WTC11 (cell line): Measurements from ENCODE around the gene DAPK1. TPM values are rescaled to one million over a fixed set of nuclear protein-coding genes. Genes with fewer than 3 reads are reported as not detected.

ENCODE experiments used
- ATAC-seq: fragments of 200-7000 bp; cut with Tn5 transposase; 2 replicates; pipeline ENCODE4 v1.10.0; 2021; ENCODE audit warnings: mild to moderate bottlenecking, moderate library complexity
- CTCF ChIA-PET: fragments of 300-600 bp; sonication (Branson Sonifier 250); formaldehyde crosslinking; loops from one replicate; lab custom pipeline; 2021; ENCODE audit warnings: antibody characterized with exemption; lab: Charles Lee
- POLR2A ChIA-PET: fragments of 350-600 bp; sonication (Branson Sonifier 250); formaldehyde crosslinking; loops from one replicate; lab custom pipeline; 2021; ENCODE audit warnings: antibody characterized with exemption; lab: Charles Lee
- DNase-seq: peaks from one replicate; pipeline ENCODE4 v3.0.0; 2021; ENCODE audit warnings: low spot score
- H3K27ac Mint-ChIP-seq: 2 replicates; pipeline ENCODE4 v1.8.0; 2021; ENCODE audit warnings: mixed read lengths
- H3K27me3 Mint-ChIP-seq: 2 replicates; pipeline ENCODE4 v1.8.0; 2021; ENCODE audit warnings: low read depth, mild to moderate bottlenecking, moderate library complexity, mixed read lengths
- H3K36me3 Mint-ChIP-seq: 2 replicates; pipeline ENCODE4 v1.8.0; 2021; ENCODE audit warnings: mixed read lengths
- H3K4me1 Mint-ChIP-seq: 2 replicates; pipeline ENCODE4 v1.8.0; 2022; ENCODE audit warnings: mixed read lengths
- H3K4me3 Mint-ChIP-seq: 2 replicates; pipeline ENCODE4 v1.8.0; 2021; ENCODE audit warnings: mild to moderate bottlenecking, moderate library complexity, mixed read lengths
- H3K9me3 Mint-ChIP-seq: 2 replicates; pipeline ENCODE4 v1.8.0; 2021; ENCODE audit warnings: mixed read lengths
- AR ChIP-seq: fragments of 250-450 bp; sonication (Bioruptor Pico); IDR thresholded peaks from 2 replicates; pipeline ENCODE4 v1.9.0; 2021; ENCODE audit warnings: mild to moderate bottlenecking
- ATF6 ChIP-seq: sonication (generic); formaldehyde crosslinking; IDR thresholded peaks from 2 replicates; pipeline ENCODE4 v1.8.1; 2023; ENCODE audit warnings: mild to moderate bottlenecking, missing genetic modification reagents
- CREB1 ChIP-seq: sonication (generic); formaldehyde crosslinking; IDR thresholded peaks from 2 replicates; pipeline ENCODE4 v1.8.0; 2023; ENCODE audit warnings: mild to moderate bottlenecking, missing genetic modification reagents
- E2F4 ChIP-seq: sonication (generic); formaldehyde crosslinking; IDR thresholded peaks from 2 replicates; pipeline ENCODE4 v1.8.1; 2022; ENCODE audit warnings: low read depth, mild to moderate bottlenecking, moderate library complexity, missing genetic modification reagents, borderline replicate concordance
- ESRRA ChIP-seq: sonication (generic); formaldehyde crosslinking; IDR thresholded peaks from 2 replicates; pipeline ENCODE4 v1.8.1; 2022; ENCODE audit warnings: mild to moderate bottlenecking, missing genetic modification reagents, borderline replicate concordance
- GABPB1 ChIP-seq: sonication (generic); formaldehyde crosslinking; IDR thresholded peaks from 2 replicates; pipeline ENCODE4 v1.8.1; 2023; ENCODE audit warnings: mild to moderate bottlenecking, missing genetic modification reagents
- GTF2I ChIP-seq: fragments of 250-450 bp; sonication (Bioruptor Pico); conservative IDR thresholded peaks from 2 replicates; pipeline ENCODE4 v1.4.0; 2021; ENCODE audit warnings: mild to moderate bottlenecking
- HMGA2 ChIP-seq: fragments of 250-450 bp; sonication (Bioruptor Pico); IDR thresholded peaks from 2 replicates; pipeline ENCODE4 v1.4.0; 2021; ENCODE audit warnings: mild to moderate bottlenecking, moderate library complexity
- IRF1 ChIP-seq: sonication (generic); formaldehyde crosslinking; IDR thresholded peaks from 2 replicates; pipeline ENCODE4 v1.8.0; 2023; ENCODE audit warnings: missing genetic modification reagents
- IRF2 ChIP-seq: sonication (generic); formaldehyde crosslinking; IDR thresholded peaks from 2 replicates; pipeline ENCODE4 v1.8.0; 2022; ENCODE audit warnings: low read depth, missing genetic modification reagents, borderline replicate concordance
- MLX ChIP-seq: sonication (generic); formaldehyde crosslinking; IDR thresholded peaks from 2 replicates; pipeline ENCODE4 v1.8.1; 2023; ENCODE audit warnings: mild to moderate bottlenecking, missing genetic modification reagents, moderate library complexity
- MYBL2 ChIP-seq: sonication (generic); formaldehyde crosslinking; IDR thresholded peaks from 2 replicates; pipeline ENCODE4 v1.8.1; 2023; ENCODE audit warnings: mild to moderate bottlenecking, moderate library complexity, missing genetic modification reagents
- NFATC4 ChIP-seq: fragments of 250-450 bp; sonication (Bioruptor Pico); IDR thresholded peaks from 2 replicates; pipeline ENCODE4 v1.9.0; 2021; ENCODE audit warnings: mild to moderate bottlenecking
- NFE2L1 ChIP-seq: sonication (generic); formaldehyde crosslinking; IDR thresholded peaks from 2 replicates; pipeline ENCODE4 v1.8.1; 2023; ENCODE audit warnings: missing genetic modification reagents
- NFYB ChIP-seq: sonication (generic); formaldehyde crosslinking; conservative IDR thresholded peaks from 2 replicates; pipeline ENCODE4 v1.8.0; 2022; ENCODE audit warnings: low read depth, missing genetic modification reagents
- RELA ChIP-seq: sonication (generic); formaldehyde crosslinking; IDR thresholded peaks from 2 replicates; pipeline ENCODE4 v1.8.1; 2022; ENCODE audit warnings: missing genetic modification reagents, mild to moderate bottlenecking, borderline replicate concordance
- RORB ChIP-seq: fragments of 250-450 bp; sonication (Bioruptor Pico); IDR thresholded peaks from 2 replicates; pipeline ENCODE4 v1.9.0; 2021; ENCODE audit warnings: mild to moderate bottlenecking
- TCF7 ChIP-seq: sonication (generic); formaldehyde crosslinking; IDR thresholded peaks from 2 replicates; pipeline ENCODE4 v1.8.0; 2022; ENCODE audit warnings: mild to moderate bottlenecking, low read depth, missing genetic modification reagents, moderate library complexity
- TP53 ChIP-seq: sonication (generic); formaldehyde crosslinking; IDR thresholded peaks from 2 replicates; pipeline ENCODE4 v1.8.1; 2023; ENCODE audit warnings: mild to moderate bottlenecking, missing genetic modification reagents
- ZNF138 ChIP-seq: sonication (generic); formaldehyde crosslinking; conservative IDR thresholded peaks from 2 replicates; pipeline ENCODE4 v1.8.1; 2022; ENCODE audit warnings: mild to moderate bottlenecking, moderate library complexity, missing genetic modification reagents
- ZSCAN18 ChIP-seq: fragments of 250-450 bp; sonication (Bioruptor Pico); IDR thresholded peaks from 2 replicates; pipeline ENCODE4 v2.1.2; 2022; ENCODE audit warnings: mild to moderate bottlenecking, moderate library complexity
- total RNA-seq: library from RNA; stranded (reverse); gene quantifications from 3 replicates; pipeline ENCODE4 v1.2.3, GENCODE V29; 2021

The DAPK1 gene
- total RNA-seq, 1 experiment from 2014 or later = 129 TPM

- POLR2A ChIA-PET = interaction anchor here (0.5 kb wide), 1 partner anchor 9 kb away, joined by 6 read pairs; no protein-coding TSS in a partner anchor
- H3K9me3 Mint-ChIP-seq = no peaks in the 10 kb centered on the region
- DNase-seq = no peak
- TF ChIP-seq ATF6 (CRISPR knock-in tag) (no peak), IRF2 (no peak), ESRRA (no peak), CREB1 (CRISPR knock-in tag) (no peak)
- TF ChIP-seq, all 79 proteins: peak for 0
- H3K36me3 Mint-ChIP-seq = peaks cover 3% of the 10 kb centered on the region; the same call in 1 of the 2 replicates
- peak overlapping the region; percentile 85 for H3K27ac Mint-ChIP-seq
- H3K4me3 Mint-ChIP-seq = peak overlapping the region; percentile 11; the same call in 1 of the 2 replicates
- peaks cover 89% of the 10 kb centered on the region for H3K4me1 Mint-ChIP-seq
- no peaks in the 10 kb centered on the region for H3K27me3 Mint-ChIP-seq
- CTCF ChIA-PET = interaction anchor here (0.8 kb wide), 1 partner anchor 15 kb away, joined by 3 read pairs; no protein-coding TSS in a partner anchor
- ATAC-seq = no peak
Observed at GRCh38 chr9:87531370-87532295, 34.0 kb downstream of the DAPK1 start.

- DNase-seq = no peak
- no peak overlapping the region; the same call in 1 of the 2 replicates for H3K27ac Mint-ChIP-seq
- H3K4me1 Mint-ChIP-seq = peaks cover 89% of the 10 kb centered on the region
- H3K27me3 Mint-ChIP-seq = no peaks in the 10 kb centered on the region
- POLR2A ChIA-PET = no interaction called here
- TF ChIP-seq NFATC4 (CRISPR knock-in tag) (no peak), RORB (no peak), MLX (CRISPR knock-in tag) (no peak), ZNF138 (CRISPR knock-in tag) (no peak), GABPB1 (CRISPR knock-in tag) (no peak), IRF2 (no peak), GTF2I (CRISPR knock-in tag) (no peak), AR (no peak), NFE2L1 (CRISPR knock-in tag) (no peak), MYBL2 (CRISPR knock-in tag) (no peak), HMGA2 (CRISPR knock-in tag) (no peak), E2F4 (CRISPR knock-in tag) (no peak), IRF1 (CRISPR knock-in tag) (no peak), NFYB (CRISPR knock-in tag) (no peak), TCF7 (CRISPR knock-in tag) (no peak), RELA (no peak), TP53 (no peak), ZSCAN18 (no peak)
- H3K4me3 Mint-ChIP-seq = no peak overlapping the region
- H3K36me3 Mint-ChIP-seq = no peaks in the 10 kb centered on the region
- no peaks in the 10 kb centered on the region for H3K9me3 Mint-ChIP-seq
- CTCF ChIA-PET = no interaction called here
- ATAC-seq = no peak
Observed at GRCh38 chr9:87533271-87533670, 35.6 kb downstream of the DAPK1 start.
